Smooth muscle cell of the brain vasculature (primary cell): Measurements from ENCODE around the gene MSI2.

Source experiments
- DNase-seq: peaks from one replicate; pipeline ENCODE4 v3.0.0-alpha.2; 2012; ENCODE audit warnings: low read depth, low spot score

MSI2 gene

DNA sequence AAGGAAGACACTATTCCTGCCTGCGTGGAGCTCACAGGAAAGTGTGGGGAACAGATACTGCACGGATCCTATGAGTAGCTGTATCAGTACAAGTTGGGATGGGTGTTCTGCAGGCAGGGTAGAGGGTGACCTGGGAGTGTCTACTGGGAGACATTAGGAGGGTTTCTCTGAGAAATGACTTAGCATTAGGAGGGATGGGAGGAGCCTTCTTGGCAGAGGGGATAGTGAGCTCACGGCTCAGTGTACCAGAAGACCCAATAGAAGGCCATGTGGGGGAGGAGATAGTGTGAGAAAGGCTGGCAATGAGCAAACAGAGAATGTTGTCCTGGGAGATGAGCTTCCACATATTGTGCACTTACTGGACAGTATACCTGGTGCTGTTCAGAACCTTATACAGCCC, 109.1 kb downstream of the MSI2 start:
- no peak for DNase-seq

GRCh38 chr17:57366177-57366557, 109.8 kb downstream of the MSI2 start:
- no peak for DNase-seq

- DNase-seq = no peak
Measured at GRCh38 chr17:57366558-57367351, 110.4 kb downstream of the MSI2 start.

DNA sequence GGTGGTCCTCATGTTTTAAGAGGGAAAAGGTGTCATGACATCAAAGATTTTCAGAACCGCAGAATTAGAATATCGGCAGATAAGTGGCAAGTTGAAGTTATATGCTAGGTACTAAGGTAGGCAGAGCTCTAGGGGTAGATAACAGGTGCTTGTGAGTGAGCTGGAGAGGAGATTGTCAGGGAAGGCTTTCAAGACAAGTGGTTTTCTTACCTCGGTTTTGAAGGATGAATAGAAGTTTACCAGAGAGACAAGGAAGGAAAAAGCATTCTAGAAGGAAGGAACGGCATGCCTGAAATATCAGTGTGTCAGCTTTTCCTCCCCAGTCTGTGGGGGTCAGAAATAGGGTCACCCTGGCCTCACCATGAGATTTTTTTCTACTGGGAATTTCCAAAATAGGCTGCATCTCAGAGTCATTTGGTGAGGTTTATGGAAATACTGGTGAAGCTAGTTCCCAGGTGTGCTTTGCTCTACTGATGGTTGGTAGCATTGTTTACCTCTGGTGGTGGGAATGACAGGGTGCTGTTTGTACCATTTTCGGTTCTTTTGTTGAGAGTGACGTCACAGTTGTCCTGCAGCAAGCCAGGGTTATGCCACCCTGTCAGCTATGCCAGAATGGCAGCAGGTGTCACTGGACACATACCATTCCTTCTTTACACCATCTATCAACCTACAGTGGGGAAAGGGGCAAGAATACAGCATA, 112.5 kb downstream of the MSI2 start:
- no peak for DNase-seq

- no peak for DNase-seq
Measured at GRCh38 chr17:57369509-57369945, 113.2 kb downstream of the MSI2 start.

- DNase-seq = no peak
Measured at GRCh38 chr17:57370037-57370581, 113.8 kb downstream of the MSI2 start.

DNA sequence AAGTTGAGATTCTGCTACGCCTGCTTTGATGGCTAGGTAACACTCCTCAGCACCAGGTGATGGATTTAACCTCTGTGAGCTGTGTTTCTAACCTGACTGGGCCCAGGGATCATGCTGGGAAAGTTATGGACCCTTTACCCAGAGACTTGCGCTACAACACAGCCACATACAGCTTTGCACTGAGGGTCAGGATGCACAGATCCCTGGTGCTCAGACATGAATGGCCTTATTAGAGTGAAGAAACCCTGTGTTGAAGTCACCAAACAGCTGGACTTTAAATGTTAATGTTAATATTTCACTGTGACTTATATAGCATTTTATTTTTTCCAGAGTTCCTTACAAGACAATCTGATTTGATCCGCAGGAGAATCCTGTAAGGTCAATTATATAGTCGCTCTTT, 114.3 kb downstream of the MSI2 start:
- no peak for DNase-seq

DNA sequence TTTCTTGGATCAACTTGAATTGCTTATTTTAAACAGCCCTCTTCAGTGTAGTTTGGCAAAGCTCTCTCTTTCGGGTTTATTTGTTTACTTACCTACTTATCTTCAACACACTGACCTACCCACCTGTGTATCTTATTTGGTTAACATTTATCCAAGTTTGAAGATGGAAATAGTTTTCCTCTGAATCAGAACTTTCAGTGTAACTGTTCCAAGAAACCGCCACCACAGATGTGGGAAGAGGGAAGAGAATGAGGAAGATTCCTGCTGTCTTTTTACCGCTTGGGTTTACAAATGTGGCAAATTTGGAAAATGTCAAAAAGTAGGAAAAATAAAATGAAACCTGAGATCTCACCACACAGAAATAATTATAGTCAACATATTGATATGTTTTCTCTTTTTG, 115.8 kb downstream of the MSI2 start:
- DNase-seq = peak; percentile 31

DNA sequence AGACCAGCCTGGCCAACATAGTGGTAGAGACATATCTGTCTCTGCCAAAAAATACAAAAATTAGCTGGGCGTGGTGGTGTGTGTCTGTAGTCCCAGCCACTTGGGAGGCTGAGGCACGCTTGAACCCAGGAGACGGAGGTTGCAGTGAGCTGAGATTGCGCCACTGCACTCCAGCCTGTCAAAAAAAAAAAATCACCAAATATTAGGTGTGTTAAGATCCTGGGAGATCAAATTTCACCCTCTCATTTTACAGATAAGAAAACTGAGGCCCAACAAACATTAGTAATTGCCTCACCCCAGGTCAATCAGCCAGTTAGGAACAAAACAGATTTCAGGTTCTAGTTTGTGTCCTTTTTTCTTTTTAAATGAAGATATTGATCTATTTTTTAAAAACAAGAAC, 116.7 kb downstream of the MSI2 start:
- DNase-seq = no peak

- DNase-seq = no peak
Measured at GRCh38 chr17:57373756-57374155, 117.4 kb downstream of the MSI2 start.

DNA sequence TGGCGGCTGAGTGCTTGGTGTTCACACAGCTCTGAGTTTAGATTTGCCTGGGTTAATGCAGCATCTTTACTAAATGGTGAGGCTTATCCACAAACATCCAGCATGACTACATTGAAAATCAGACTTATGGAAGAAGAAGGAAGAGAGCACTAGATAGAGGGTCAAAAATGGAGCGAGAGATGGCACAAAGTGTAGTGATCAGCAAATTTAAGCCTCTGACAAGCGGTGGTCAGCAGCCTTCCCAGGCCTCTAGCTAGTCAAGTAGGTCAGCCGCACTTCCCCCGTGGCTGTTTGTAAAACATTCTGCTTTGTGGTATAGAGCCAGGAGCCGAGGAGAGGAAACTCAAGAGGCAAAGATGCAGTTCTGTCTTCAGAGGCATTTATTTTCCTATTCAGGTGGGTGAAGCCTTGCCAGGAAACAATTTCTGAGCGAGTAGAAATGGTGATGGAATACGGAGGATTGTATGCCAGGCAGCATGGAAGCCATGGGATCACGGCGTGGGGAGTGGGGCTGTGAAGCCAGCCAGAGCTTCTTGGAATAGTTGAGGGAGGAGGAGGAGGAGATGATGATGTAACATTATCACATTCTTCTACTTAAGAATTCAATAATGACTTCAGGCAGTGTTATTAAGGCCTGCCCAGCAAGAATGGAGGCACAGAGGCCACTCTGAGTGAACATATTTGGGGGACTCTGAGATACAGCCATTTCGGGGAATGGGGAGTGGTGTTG, 118.9 kb downstream of the MSI2 start:
- DNase-seq = no peak

- no peak for DNase-seq
Measured at GRCh38 chr17:57375770-57376225, 119.5 kb downstream of the MSI2 start.

- no peak for DNase-seq
Measured at GRCh38 chr17:57377094-57377493, 120.8 kb downstream of the MSI2 start.

- DNase-seq = no peak
Measured at GRCh38 chr17:57379237-57379894, 123.0 kb downstream of the MSI2 start.

DNA sequence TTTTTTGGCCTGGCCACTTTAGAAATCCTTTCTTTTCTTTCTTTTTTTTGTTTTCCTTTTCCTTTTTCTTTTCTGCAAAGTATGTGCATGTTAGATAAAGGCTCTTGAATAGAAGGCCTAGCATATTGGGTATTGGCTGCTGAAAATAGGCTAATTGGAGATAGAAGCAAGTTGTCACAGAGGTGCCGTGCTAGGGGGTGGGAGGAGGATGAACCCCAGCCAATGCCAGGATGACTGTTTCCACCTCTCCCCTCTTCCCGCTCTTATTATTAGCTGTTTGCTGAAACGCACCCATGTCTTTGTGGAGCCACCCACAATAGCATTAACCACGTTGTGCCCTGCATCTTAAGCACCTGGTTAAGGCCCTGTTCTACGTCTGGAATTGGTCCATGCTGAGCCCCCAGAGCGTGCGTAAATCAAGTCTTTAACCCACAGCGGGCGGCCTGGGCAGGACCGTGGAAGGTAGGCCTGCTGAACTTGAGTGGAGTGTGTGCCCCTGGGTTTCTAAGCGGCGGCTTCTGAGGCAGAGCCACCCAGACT, 123.6 kb downstream of the MSI2 start:
- no peak for DNase-seq

DNA sequence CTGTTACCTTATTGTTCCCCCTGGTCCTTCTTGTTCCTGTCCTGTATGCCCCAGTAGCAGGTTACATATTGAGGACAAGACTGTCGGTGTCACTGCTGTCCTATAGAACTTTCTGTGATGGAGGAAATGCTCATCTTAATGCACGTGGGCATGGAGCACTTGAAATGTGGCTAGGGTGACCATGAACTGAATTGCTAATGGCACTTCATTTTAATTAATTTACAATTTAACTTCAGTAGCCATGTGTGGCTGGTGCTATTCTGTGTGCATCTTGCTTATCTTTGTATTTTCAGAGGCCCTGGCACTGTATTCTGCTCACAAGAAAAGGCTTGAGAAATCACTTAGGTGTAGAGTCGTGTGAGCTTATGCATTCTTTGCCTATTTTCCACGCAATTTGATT, 125.2 kb downstream of the MSI2 start:
- no peak for DNase-seq

DNA sequence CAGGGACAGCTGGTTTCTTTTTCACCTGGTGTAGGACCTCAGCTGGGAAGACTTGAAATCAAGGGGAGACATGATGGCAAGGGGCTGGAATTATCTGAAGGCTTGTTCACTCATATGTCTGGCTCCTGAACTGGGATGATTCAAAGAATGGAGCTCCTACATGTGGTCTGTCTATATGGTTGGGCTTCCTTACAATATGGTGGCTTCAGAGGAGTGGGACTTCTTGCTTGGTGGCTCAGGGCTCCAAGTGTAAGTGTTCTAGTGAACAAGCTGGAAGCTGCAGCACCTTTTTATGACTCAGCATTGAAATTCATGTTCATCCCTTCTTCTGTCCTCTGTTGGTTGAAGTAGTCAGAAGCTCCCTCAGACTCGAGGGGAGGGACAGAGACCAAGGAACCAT, 127.9 kb downstream of the MSI2 start:
- DNase-seq = no peak

DNA sequence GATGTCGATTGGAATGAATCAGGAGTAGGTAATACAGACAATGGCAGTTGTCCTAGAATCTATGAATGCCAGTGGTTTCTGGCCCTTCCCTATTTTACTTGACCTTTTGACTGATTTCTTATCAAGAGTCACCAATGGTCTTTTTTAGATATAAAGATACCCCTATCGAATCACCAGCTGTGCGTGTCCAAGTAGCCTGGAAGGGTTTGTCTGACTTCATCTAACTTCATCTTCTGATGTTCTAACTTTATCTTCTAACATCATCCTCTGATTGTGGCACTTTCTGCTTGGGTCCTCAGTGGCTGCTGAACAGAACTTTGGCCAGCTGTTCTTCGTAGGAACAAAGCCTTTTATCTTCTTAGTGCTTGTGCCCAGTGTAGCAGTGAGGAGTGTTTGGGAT, 129.7 kb downstream of the MSI2 start:
- DNase-seq = no peak

DNA sequence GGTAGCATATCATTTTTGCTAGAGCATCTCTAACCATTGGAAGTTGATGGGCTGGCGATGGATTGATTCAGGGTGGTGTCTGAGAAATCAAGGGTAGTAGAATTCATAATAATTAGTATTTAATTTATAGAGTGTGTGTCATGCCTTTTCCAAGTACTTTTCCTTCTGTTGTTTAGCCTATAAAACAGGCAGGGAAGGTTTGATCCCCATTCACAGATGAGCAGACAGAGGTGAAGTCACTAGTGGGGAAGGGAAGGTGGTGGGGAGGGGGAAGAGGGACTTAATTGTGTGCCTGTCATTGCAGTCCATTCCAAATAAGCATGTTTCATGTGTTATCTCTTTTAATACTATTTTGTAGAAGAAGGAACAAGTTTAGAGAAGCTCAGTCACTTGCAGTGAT, 131.3 kb downstream of the MSI2 start:
- no peak for DNase-seq

DNA sequence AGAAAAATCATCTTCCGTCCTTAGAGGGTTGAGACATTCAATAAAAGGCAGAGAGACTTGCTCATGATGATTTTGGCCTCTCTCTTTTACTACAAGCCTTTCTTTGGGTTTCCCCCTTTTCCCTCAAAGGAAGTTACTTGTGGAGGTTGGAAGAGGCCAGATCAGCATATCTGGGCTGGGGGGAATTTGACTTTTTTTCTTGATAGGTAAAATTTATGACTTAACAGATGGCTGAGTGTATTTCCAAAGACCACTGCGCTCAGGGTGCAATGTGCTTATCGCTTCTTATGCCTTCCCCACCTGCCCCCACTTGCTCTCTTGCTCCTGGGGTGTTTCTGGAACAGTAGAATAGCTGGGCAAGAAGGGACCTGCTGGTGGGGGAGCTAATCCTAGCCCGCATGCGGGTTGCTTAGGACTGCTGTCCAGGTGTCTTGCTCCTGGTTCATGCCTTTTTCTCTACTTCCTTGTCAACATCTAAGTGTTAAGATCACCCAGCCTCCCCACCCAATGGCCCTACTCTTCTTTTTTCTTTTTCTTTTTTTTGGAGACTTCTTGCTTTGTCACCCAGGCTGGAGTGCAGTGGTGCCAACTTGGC, 131.9 kb downstream of the MSI2 start:
- no peak for DNase-seq

- no peak for DNase-seq
Measured at GRCh38 chr17:57389473-57389872, 133.2 kb downstream of the MSI2 start.
